ENCODE results near the gene COL26A1.
A peak's percentile ranks its signal among the peaks of the same experiment; 100 is the strongest.

COL26A1 gene

GRCh38 chr7:101536668-101537067 lies 174.0 kb downstream of the COL26A1 start:
- Histone ChIP-seq H3K36me3 (ENCODE audit: control insufficient read depth in 2 of 2, insufficient read depth in 1 of 2, low read length in 2 of 2) (no peaks in the 10 kb centered on the region), H3K4me1 (ENCODE audit: control insufficient read depth, insufficient read depth, low read length) (no peaks in the 10 kb centered on the region; the same call in 1 of the 2 replicates), H3K27ac (ENCODE audit: extremely low read depth, low read depth, low read length) (no peak overlapping the region), H3K9me3 (ENCODE audit: control insufficient read depth, insufficient read depth, low read depth, low read length) (no peaks in the 10 kb centered on the region), H3K4me3 (ENCODE audit: low read depth, low read length) (no peak overlapping the region)
- CTCF ChIA-PET = interaction anchor here (0.5 to 2.3 kb wide), 4 partner anchors 13 to 254 kb away, joined by 3 to 6 read pairs (median 3); no protein-coding TSS in a partner anchor
- POLR2A ChIA-PET = no interaction called here
- TF ChIP-seq ZNF621 (tag by site-specific recombination; IDR thresholded peaks at IDR 0.05) = no peak
- TF ChIP-seq ZNF580 (tag by site-specific recombination; IDR thresholded peaks at IDR 0.05) = peak; percentile 92
- no peak for TF ChIP-seq ZNF629 (tag by site-specific recombination; IDR thresholded peaks at IDR 0.05)
- TF ChIP-seq ZNF37A (tag by site-specific recombination; IDR thresholded peaks at IDR 0.05) = no peak
- TF ChIP-seq ZNF596 (tag by site-specific recombination; IDR thresholded peaks at IDR 0.05) = no peak
- TF ChIP-seq IKZF3 (tag by site-specific recombination; IDR thresholded peaks at IDR 0.05) = no peak
- TF ChIP-seq ZBTB20 (tag by site-specific recombination; IDR thresholded peaks at IDR 0.05) = no peak
- no peak for TF ChIP-seq SALL2 (tag by site-specific recombination; IDR thresholded peaks at IDR 0.05; ENCODE audit: borderline replicate concordance)
- TF ChIP-seq ZNF280D (tag by site-specific recombination; IDR thresholded peaks at IDR 0.05) = peak; percentile 99
- TF ChIP-seq ZNF398 (tag by site-specific recombination; IDR thresholded peaks at IDR 0.05) = no peak
- no peak for TF ChIP-seq ZNF610 (tag by site-specific recombination; IDR thresholded peaks at IDR 0.05; ENCODE audit: borderline replicate concordance)
- TF ChIP-seq ZNF707 (tag by site-specific recombination; IDR thresholded peaks at IDR 0.05) = no peak
- TF ChIP-seq ZNF623 (tag by site-specific recombination; IDR thresholded peaks at IDR 0.05) = no peak
- TF ChIP-seq, protein P1, sequence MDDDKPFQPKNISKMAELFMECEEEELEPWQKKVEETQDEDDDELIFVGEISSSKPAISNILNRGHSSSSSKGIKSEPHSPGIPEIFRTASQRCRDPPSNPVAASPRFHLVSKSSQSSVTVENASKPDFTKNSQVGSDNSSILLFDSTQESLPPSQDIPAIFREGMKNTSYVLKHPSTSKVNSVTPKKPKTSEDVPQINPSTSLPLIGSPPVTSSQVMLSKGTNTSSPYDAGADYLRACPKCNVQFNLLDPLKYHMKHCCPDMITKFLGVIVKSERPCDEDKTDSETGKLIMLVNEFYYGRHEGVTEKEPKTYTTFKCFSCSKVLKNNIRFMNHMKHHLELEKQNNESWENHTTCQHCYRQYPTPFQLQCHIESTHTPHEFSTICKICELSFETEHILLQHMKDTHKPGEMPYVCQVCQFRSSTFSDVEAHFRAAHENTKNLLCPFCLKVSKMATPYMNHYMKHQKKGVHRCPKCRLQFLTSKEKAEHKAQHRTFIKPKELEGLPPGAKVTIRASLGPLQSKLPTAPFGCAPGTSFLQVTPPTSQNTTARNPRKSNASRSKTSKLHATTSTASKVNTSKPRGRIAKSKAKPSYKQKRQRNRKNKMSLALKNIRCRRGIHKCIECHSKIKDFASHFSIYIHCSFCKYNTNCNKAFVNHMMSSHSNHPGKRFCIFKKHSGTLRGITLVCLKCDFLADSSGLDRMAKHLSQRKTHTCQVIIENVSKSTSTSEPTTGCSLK (tag by site-specific recombination; IDR thresholded peaks at IDR 0.05) = no peak
- TF ChIP-seq SETDB1 (IDR thresholded peaks at IDR 0.05; ENCODE audit: insufficient read length, low read length) = peak; percentile 45
- TF ChIP-seq KLF16 (tag by site-specific recombination; IDR thresholded peaks at IDR 0.05) = no peak
- no peak for TF ChIP-seq ZNF274 (IDR thresholded peaks at IDR 0.05; ENCODE audit: low read length)
- no peak for TF ChIP-seq ZNF274 (tag by site-specific recombination; IDR thresholded peaks at IDR 0.05; ENCODE audit: borderline replicate concordance)
- TF ChIP-seq KLF8 (tag by site-specific recombination; IDR thresholded peaks at IDR 0.05) = peak; percentile 36; the same call in 1 of the 2 replicates
- TF ChIP-seq REST (tag by site-specific recombination; IDR thresholded peaks at IDR 0.05) = no peak
- no peak for TF ChIP-seq OVOL3 (tag by site-specific recombination; IDR thresholded peaks at IDR 0.05)
- no peak for TF ChIP-seq REPIN1 (tag by site-specific recombination; IDR thresholded peaks at IDR 0.05; ENCODE audit: low read depth)
- no peak for TF ChIP-seq PRDM1 (tag by site-specific recombination; IDR thresholded peaks at IDR 0.05)
- TF ChIP-seq OSR2 (tag by site-specific recombination; IDR thresholded peaks at IDR 0.05) = no peak
- TF ChIP-seq ZNF18 (tag by site-specific recombination; IDR thresholded peaks at IDR 0.05) = no peak
- no peak for TF ChIP-seq ZNF530 (tag by site-specific recombination; IDR thresholded peaks at IDR 0.05; ENCODE audit: low read depth)
- TF ChIP-seq ZBTB17 (tag by site-specific recombination; IDR thresholded peaks at IDR 0.05) = no peak
- no peak for TF ChIP-seq ZNF658 (tag by site-specific recombination; IDR thresholded peaks at IDR 0.05)
